ENCODE results near the gene CPNE6.
A peak's percentile ranks its signal among the peaks of the same experiment; 100 is the strongest.
"Not testable (repeated sequence)": the region's sequence is repeated elsewhere in the genome, so short reads cannot be mapped to it uniquely, and the experiment has no call there.

The CPNE6 gene

DNA sequence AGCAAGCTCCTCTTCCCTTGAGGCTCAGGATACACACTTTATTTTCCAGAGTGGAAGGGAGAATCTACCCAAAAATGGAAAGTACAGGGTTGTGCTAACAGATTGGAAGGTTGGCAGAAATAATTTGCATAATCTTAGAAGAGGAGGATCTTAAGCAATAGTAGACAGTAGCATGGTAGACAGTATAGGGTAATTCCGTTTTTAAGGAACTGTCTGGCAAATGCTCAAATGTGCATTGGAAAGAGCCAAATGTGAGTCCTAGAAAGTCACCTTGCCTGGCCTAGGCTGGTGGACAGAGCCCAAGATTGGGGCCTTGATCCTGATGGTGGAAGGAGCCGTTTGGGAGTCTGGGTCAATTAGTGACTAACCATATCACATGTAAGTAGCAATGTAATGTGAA lies 32.7 kb upstream of the CPNE6 start:
- DNase-seq (ENCODE audit: low read depth) = no peak
- TF ChIP-seq, protein P1, sequence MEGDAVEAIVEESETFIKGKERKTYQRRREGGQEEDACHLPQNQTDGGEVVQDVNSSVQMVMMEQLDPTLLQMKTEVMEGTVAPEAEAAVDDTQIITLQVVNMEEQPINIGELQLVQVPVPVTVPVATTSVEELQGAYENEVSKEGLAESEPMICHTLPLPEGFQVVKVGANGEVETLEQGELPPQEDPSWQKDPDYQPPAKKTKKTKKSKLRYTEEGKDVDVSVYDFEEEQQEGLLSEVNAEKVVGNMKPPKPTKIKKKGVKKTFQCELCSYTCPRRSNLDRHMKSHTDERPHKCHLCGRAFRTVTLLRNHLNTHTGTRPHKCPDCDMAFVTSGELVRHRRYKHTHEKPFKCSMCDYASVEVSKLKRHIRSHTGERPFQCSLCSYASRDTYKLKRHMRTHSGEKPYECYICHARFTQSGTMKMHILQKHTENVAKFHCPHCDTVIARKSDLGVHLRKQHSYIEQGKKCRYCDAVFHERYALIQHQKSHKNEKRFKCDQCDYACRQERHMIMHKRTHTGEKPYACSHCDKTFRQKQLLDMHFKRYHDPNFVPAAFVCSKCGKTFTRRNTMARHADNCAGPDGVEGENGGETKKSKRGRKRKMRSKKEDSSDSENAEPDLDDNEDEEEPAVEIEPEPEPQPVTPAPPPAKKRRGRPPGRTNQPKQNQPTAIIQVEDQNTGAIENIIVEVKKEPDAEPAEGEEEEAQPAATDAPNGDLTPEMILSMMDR (IDR thresholded peaks at IDR 0.05; ENCODE audit: low read length, missing control alignments) = no peak
- no peak overlapping the region for H3K4me3 ChIP-seq (replicated peaks; ENCODE audit: low read depth, low read length)

DNA sequence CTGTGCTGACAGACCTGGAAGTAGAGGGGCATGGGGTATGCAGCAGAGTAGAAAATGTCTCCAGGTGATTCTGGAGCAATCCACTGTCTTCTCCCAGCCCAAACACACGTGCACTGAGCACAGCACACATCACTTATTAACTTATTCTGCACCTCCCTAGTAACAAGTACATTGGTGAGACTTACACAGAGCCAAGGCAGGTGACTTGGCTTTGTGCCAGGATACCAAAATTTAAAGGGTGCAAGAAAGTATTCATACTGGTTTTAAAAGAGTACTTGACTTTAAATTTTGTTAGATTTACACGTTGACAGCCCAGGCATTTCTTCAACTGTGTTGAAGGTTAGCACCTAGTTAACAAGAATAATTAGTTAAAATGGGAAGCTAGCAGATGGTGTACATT lies 30.7 kb upstream of the CPNE6 start:
- TF ChIP-seq, protein P1 (IDR thresholded peaks at IDR 0.05; ENCODE audit: low read length, missing control alignments) = no peak
- DNase-seq (ENCODE audit: low read depth) = no peak
- H3K4me3 ChIP-seq (replicated peaks; ENCODE audit: low read depth, low read length) = no peak overlapping the region

DNA sequence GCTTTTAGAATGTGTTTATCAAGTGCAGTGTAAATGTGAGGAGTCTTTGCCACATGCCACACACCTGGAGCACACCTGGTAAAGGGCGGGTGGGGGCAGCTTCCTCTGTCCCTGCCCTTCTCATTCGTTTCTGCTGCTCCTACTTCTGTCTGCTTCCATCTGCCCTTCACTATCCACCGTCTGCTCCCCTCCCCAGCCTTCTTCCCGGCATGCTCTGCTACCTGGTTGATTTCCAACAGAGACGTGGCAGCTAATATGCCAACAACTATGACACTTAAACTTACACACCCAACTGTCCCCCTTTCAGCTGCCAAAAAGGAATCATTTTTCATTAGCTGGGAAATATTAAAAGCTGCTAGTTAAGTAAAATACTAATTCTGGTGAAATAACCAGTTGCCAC lies 28.6 kb upstream of the CPNE6 start:
- DNase-seq (ENCODE audit: low read depth) = no peak
- no peak overlapping the region for H3K4me3 ChIP-seq (replicated peaks; ENCODE audit: low read depth, low read length)
- TF ChIP-seq, protein P1 (IDR thresholded peaks at IDR 0.05; ENCODE audit: low read length, missing control alignments) = no peak

DNA sequence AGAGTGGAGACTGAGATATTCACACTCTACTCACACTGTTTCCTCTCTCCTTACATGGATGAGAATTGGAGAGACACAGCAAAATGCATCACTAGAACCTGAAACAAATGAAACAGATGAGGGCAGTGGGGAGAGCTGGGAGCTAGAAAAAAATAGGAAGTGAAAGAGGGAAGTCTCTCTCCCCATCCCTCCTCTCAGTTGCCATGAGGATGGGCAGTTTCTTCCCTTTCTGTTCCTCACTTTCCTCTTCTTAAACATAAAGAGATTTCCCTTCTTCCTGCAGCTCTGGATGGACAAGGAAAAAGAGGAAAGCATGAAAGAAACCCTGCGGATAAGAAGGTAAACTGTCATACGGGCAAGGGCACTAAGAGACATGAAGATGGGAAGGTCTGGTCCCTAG lies 22.4 kb upstream of the CPNE6 start:
- DNase-seq (ENCODE audit: low read depth); H3K4me3 ChIP-seq (replicated peaks; ENCODE audit: low read depth, low read length): not testable (repeated sequence)

DNA sequence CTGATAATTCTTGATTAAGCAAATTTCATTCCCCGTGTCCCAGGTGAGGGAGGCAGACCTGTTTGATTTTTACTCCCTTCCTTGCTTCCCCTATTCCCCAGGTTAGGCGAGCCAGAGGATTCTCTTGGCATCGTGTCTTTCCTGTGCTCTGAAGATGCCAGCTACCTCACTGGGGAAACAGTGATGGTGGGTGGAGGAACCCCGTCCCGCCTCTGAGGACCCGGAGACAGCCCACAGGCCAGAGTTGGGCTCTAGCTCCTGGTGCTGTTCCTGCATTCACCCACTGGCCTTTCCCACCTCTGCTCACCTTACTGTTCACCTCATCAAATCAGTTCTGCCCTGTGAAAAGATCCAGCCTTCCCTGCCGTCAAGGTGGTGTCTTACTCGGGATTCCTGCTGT lies 20.6 kb upstream of the CPNE6 start:
- DNase-seq (ENCODE audit: low read depth); H3K4me3 ChIP-seq (replicated peaks; ENCODE audit: low read depth, low read length): not testable (repeated sequence)

DNA sequence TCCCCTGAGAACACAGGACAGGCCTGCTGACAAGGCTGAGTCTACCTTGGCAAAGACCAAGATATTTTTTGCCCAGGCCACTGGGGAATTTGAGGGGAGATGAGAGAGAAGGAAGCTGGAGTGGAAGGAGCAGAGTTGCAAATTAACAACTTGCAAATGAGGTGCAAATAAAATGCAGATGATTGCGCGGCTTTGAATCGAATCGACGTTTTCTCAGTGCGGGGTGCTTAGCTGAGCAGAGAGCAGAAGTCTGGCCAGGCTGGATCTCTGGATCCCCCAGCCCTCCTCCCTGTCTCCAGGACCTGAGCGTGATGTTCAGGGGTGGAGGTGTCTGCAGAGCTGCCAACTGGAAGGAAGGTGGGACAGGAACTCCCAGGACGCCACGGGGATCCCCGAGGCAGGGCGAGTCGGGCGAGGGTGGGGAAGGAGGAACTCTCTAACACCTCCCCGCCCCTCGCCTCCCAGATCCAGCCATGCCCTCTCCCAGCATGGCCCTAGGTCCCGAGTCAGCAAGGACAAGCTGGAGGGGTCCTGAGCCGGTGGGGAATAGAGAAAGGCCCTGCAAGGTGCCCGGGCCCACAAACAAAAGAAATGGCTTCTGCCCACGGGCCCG lies 20.1 kb upstream of the CPNE6 start:
- H3K4me3 ChIP-seq (replicated peaks; ENCODE audit: low read depth, low read length) = peak overlapping the region; percentile 51
- DNase-seq (ENCODE audit: low read depth) = no peak
- TF ChIP-seq, protein P1 (IDR thresholded peaks at IDR 0.05; ENCODE audit: low read length, missing control alignments) = no peak

DNA sequence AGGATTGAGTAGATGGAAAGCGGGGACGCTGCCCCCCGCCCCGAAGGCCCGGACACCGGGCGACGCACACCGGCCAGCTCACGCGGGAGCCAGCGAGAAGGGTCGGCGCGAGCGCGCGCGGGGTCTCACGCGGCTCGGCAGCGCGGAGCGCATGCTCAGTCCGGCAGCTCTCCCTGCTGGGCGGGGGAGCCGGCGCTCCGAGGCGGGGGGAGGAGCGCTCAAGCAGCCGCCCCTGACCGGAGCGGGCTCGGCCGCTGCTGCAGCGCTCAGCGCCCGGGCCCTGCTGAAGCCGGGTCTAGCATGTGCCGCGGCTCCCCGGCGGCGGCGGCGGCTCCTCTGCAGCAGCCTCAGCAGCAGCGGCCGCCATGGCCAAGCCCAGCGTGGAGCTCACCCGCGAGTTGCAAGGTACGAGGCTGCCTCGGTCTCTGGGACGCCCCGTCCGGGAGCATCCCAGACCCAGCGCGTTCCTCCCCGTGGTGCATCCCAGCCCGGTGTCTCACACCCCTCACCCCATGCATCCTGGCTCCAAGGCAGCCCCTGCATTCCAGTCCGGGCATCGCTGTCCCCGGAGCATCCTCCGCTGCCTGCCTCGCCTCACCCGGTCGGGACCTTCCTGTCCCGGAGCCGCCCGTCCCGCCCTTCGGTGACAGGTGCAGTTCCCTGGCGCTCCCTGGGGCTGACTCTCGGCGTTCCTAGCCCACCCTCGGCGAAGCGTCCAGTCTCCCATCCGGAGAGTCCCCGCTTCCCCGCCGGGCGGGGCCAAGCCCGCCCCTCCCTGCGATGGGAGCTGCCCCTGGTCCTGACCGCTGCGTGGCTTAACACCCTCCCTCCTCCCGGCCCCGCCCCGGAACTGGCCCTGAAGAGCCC lies 19.3 kb upstream of the CPNE6 start, which contains the start of gene CARMIL3:
Gene CARMIL3, plus strand, starts transcription at position 221 of the 867 bp plus-strand sequence. Its CDS starts 145 bp downstream, at position 366.
- DNase-seq (ENCODE audit: low read depth) = peak; percentile 42
- TF ChIP-seq, protein P1 (IDR thresholded peaks at IDR 0.05; ENCODE audit: low read length, missing control alignments) = no peak
- H3K4me3 ChIP-seq (replicated peaks; ENCODE audit: low read depth, low read length) = peak within 1 kb of the TSS; percentile 51
